HG02588 (cell line): ENCODE data around the gene TARP.
"Not testable (repeated sequence)": the region's sequence is repeated elsewhere in the genome, so short reads cannot be mapped to it uniquely, and the experiment has no call there.

ENCODE experiments used
- ATAC-seq: cut with Tn5 transposase; IDR thresholded peaks from one replicate; pipeline ENCODE4 v1.9.1; 2021; ENCODE audit warnings: mild to moderate bottlenecking, moderate library complexity; ENCODE audit not compliant: unreplicated experiment

Gene TARP

GRCh38 chr7:38299275-38299931, 26.0 kb upstream of the TARP start:
- no peak for ATAC-seq

- ATAC-seq, result no peak
Observed at GRCh38 chr7:38296059-38296857, 22.8 kb upstream of the TARP start.

- no peak for ATAC-seq
Observed at GRCh38 chr7:38294926-38295325, 21.5 kb upstream of the TARP start.

- ATAC-seq, result no peak
Observed at GRCh38 chr7:38292442-38292841, 19.0 kb upstream of the TARP start.

GRCh38 chr7:38291650-38292049, 18.2 kb upstream of the TARP start:
- ATAC-seq, result no peak

- ATAC-seq, result no peak
Observed at GRCh38 chr7:38291117-38291647, 17.7 kb upstream of the TARP start.

GRCh38 chr7:38284553-38284952, 11.1 kb upstream of the TARP start:
- ATAC-seq, result no peak

- ATAC-seq, result no peak
Observed at GRCh38 chr7:38283809-38284208, 10.4 kb upstream of the TARP start.

- ATAC-seq, result no peak
Observed at GRCh38 chr7:38283107-38283506, 9.7 kb upstream of the TARP start.

- ATAC-seq, result no peak
Observed at GRCh38 chr7:38282081-38282480, 8.6 kb upstream of the TARP start.

- no peak for ATAC-seq
Observed at GRCh38 chr7:38281266-38281665, 7.8 kb upstream of the TARP start.

- no peak for ATAC-seq
Observed at GRCh38 chr7:38280707-38281106, 7.3 kb upstream of the TARP start.

- ATAC-seq, result no peak
Observed at GRCh38 chr7:38280000-38280399, 6.6 kb upstream of the TARP start.

GRCh38 chr7:38276096-38276877, 2.9 kb upstream of the TARP start:
- no peak for ATAC-seq

GRCh38 chr7:38274927-38275620, 1.6 kb upstream of the TARP start:
- no peak for ATAC-seq

- no peak for ATAC-seq
Observed at GRCh38 chr7:38274486-38274885, 1.1 kb upstream of the TARP start.

- ATAC-seq, result not testable (repeated sequence)
Observed at GRCh38 chr7:38270405-38270804, 3.0 kb downstream of the TARP start.

GRCh38 chr7:38269704-38270346, 3.6 kb downstream of the TARP start:
- not testable (repeated sequence) for ATAC-seq

- not testable (repeated sequence) for ATAC-seq
Observed at GRCh38 chr7:38265958-38266357, 7.5 kb downstream of the TARP start.

GRCh38 chr7:38264602-38265001, 8.8 kb downstream of the TARP start:
- not testable (repeated sequence) for ATAC-seq
